Endodermal cell (in vitro differentiated cells): Measurements from ENCODE around the gene ITGA2. TPM values are rescaled to one million over a fixed set of nuclear protein-coding genes. Genes with fewer than 3 reads are reported as not detected.

ENCODE experiments used
- DNase-seq: peaks from one replicate; pipeline ENCODE4 v3.0.0-alpha.2; 2017
- H3K27ac ChIP-seq: 2 replicates; pipeline ENCODE4 v1.5.1; 2013; ENCODE audit warnings: mild to moderate bottlenecking, low read depth, low read length, moderate library complexity
- H3K27me3 ChIP-seq: 2 replicates; pipeline ENCODE4 v1.6.1; 2013; ENCODE audit warnings: mild to moderate bottlenecking, low read length, moderate library complexity; ENCODE audit not compliant: insufficient read depth, control insufficient read depth, poor library complexity, severe bottlenecking
- H3K36me3 ChIP-seq: 2 replicates; pipeline ENCODE4 v1.7.0; 2013; ENCODE audit warnings: mild to moderate bottlenecking, low read length, moderate library complexity; ENCODE audit not compliant: control insufficient read depth, insufficient read depth
- H3K4me1 ChIP-seq: one replicate; pipeline ENCODE4 v1.7.0; 2013; ENCODE audit warnings: low read length; ENCODE audit not compliant: control insufficient read depth, insufficient read depth
- H3K4me3 ChIP-seq: 2 replicates; pipeline ENCODE4 v1.5.1; 2013; ENCODE audit warnings: mild to moderate bottlenecking, low read length, moderate library complexity
- H3K9ac ChIP-seq: 2 replicates; pipeline ENCODE4 v1.6.1; 2013; ENCODE audit warnings: mild to moderate bottlenecking, low read length, moderate library complexity; ENCODE audit not compliant: poor library complexity, severe bottlenecking; ENCODE audit errors: extremely low read depth
- H3K9me3 ChIP-seq: 2 replicates; pipeline ENCODE4 v1.6.1; 2013; ENCODE audit warnings: mild to moderate bottlenecking, low read length, moderate library complexity; ENCODE audit not compliant: control insufficient read depth
- H3K27ac Mint-ChIP-seq: 2 replicates; pipeline ENCODE4 v1.8.0; 2020; ENCODE audit warnings: mixed read lengths
- H3K27me3 Mint-ChIP-seq: 2 replicates; pipeline ENCODE4 v1.8.0; 2021; ENCODE audit warnings: mild to moderate bottlenecking, mixed read lengths; ENCODE audit not compliant: insufficient read depth
- H3K36me3 Mint-ChIP-seq: 2 replicates; pipeline ENCODE4 v1.8.0; 2020; ENCODE audit warnings: low read depth, mixed read lengths
- H3K4me1 Mint-ChIP-seq: 2 replicates; pipeline ENCODE4 v1.8.0; 2020; ENCODE audit warnings: mixed read lengths
- H3K4me3 Mint-ChIP-seq: 2 replicates; pipeline ENCODE4 v1.8.0; 2020; ENCODE audit warnings: mild to moderate bottlenecking, moderate library complexity, mixed read lengths
- H3K9me3 Mint-ChIP-seq: 2 replicates; pipeline ENCODE4 v1.8.0; 2020; ENCODE audit warnings: mild to moderate bottlenecking, mixed read lengths
- CTCF ChIP-seq: fragments of 200-600 bp; sonication (generic); conservative IDR thresholded peaks from 2 replicates; pipeline ENCODE4 v1.5.0; 2021; ENCODE audit warnings: antibody characterized with exemption, mild to moderate bottlenecking
- WGBS, 2 experiments: methylation state at CpG; one replicate each; pipeline versions ENCODE4 v1.1.5 to v1.1.7; 2013; ENCODE audit warnings: missing lambda C conversion rate in 2 of 2, mixed read lengths in 1 of 2; ENCODE audit not compliant: insufficient coverage in 1 of 2, insufficient read length in 1 of 2; 5-methylcytosine and 5-hydroxymethylcytosine counted together
- total RNA-seq, 2 donors: library from RNA; stranded (reverse); fragmentation: NEBNext Ultra II Directional in 1 of 2; extraction: Animal tissue kit (Norgen Biotek cat#: 25700) in 1 of 2; gene quantifications; 2 replicates in 1 of 2; 3 replicates in 1 of 2; pipeline ENCODE4 v1.2.1, GENCODE V29; 2021

The ITGA2 gene
- total RNA-seq, 2 donors from 2014 or later: 1.3 to 4.0 TPM

GRCh38 chr5:53126521-53126920 lies 137.4 kb downstream of the ITGA2 start:
- H3K4me1 Mint-ChIP-seq: no peaks in the 10 kb centered on the region
- no peak overlapping the region for H3K4me3 Mint-ChIP-seq
- 90 to 98% methylated on average over 2 of the region's 3 CpGs for WGBS, 2 experiments
- Histone ChIP-seq H3K27me3 (no peaks in the 10 kb centered on the region), H3K36me3 (no peaks in the 10 kb centered on the region), H3K4me3 (no peak overlapping the region), H3K9ac (no peak overlapping the region), H3K27ac (no peak overlapping the region), H3K4me1 (no peaks in the 10 kb centered on the region), H3K9me3 (no peaks in the 10 kb centered on the region)
- H3K27me3 Mint-ChIP-seq: no peaks in the 10 kb centered on the region
- DNase-seq: no peak
- no peaks in the 10 kb centered on the region for H3K36me3 Mint-ChIP-seq
- H3K9me3 Mint-ChIP-seq: no peaks in the 10 kb centered on the region
- H3K27ac Mint-ChIP-seq: no peak overlapping the region
- TF ChIP-seq CTCF: no peak

GRCh38 chr5:53127107-53127506 lies 138.0 kb downstream of the ITGA2 start:
- WGBS, 2 experiments: 89 to 100% methylated on average over 1 of the region's 1 CpG
- Mint-ChIP-seq H3K4me3 (no peak overlapping the region), H3K4me1 (no peaks in the 10 kb centered on the region), H3K27ac (no peak overlapping the region), H3K36me3 (no peaks in the 10 kb centered on the region), H3K9me3 (no peaks in the 10 kb centered on the region), H3K27me3 (no peaks in the 10 kb centered on the region)
- no peaks in the 10 kb centered on the region for H3K36me3 ChIP-seq
- no peaks in the 10 kb centered on the region for H3K4me1 ChIP-seq
- no peak for TF ChIP-seq CTCF
- DNase-seq: no peak
- H3K9ac ChIP-seq: no peak overlapping the region
- H3K27ac ChIP-seq: no peak overlapping the region
- H3K27me3 ChIP-seq: no peaks in the 10 kb centered on the region
- no peaks in the 10 kb centered on the region for H3K9me3 ChIP-seq
- no peak overlapping the region for H3K4me3 ChIP-seq

GRCh38 chr5:53128481-53128880 lies 139.3 kb downstream of the ITGA2 start:
- no peaks in the 10 kb centered on the region for H3K36me3 ChIP-seq
- 83 to 100% methylated on average over 1 of the region's 1 CpG for WGBS, 2 experiments
- no peak for TF ChIP-seq CTCF
- no peak for DNase-seq
- no peak overlapping the region for H3K4me3 ChIP-seq
- H3K9ac ChIP-seq: no peak overlapping the region
- Mint-ChIP-seq H3K4me3 (no peak overlapping the region), H3K27me3 (no peaks in the 10 kb centered on the region), H3K36me3 (no peaks in the 10 kb centered on the region), H3K9me3 (no peaks in the 10 kb centered on the region), H3K27ac (no peak overlapping the region), H3K4me1 (no peaks in the 10 kb centered on the region)
- H3K9me3 ChIP-seq: no peaks in the 10 kb centered on the region
- H3K27ac ChIP-seq: no peak overlapping the region
- H3K27me3 ChIP-seq: no peaks in the 10 kb centered on the region
- no peaks in the 10 kb centered on the region for H3K4me1 ChIP-seq
